RWPE2 (cell line): ENCODE measurements around the gene ZIC3.

ENCODE experiments used
- ATAC-seq: fragments of 200-7000 bp; cut with Tn5 transposase; 3 replicates; pipeline ENCODE4 v1.9.1; 2021; ENCODE audit warnings: low read depth
- DNase-seq: peaks from one replicate; pipeline ENCODE4 v3.0.0-alpha.2; 2020; ENCODE audit warnings: low spot score
- H3K27ac ChIP-seq: fragments of 450-650 bp; 2 replicates; pipeline ENCODE4 v1.5.1; 2017; ENCODE audit warnings: mild to moderate bottlenecking; ENCODE audit not compliant: poor library complexity, severe bottlenecking
- H3K27me3 ChIP-seq: fragments of 250-450 bp; sonication (Bioruptor Pico); 2 replicates; pipeline ENCODE4 v1.5.1; 2021; ENCODE audit warnings: mild to moderate bottlenecking, moderate library complexity; ENCODE audit not compliant: insufficient read depth, poor library complexity, severe bottlenecking
- H3K36me3 ChIP-seq: fragments of 250-450 bp; sonication (Bioruptor Pico); 2 replicates; pipeline ENCODE4 v1.5.1; 2020; ENCODE audit warnings: low read depth, mild to moderate bottlenecking, moderate library complexity
- H3K4me1 ChIP-seq: fragments of 250-450 bp; sonication (Bioruptor Pico); 2 replicates; pipeline ENCODE4 v1.5.1; 2021; ENCODE audit warnings: mild to moderate bottlenecking, moderate library complexity; ENCODE audit not compliant: insufficient read depth, poor library complexity, severe bottlenecking
- H3K4me3 ChIP-seq: fragments of 250-450 bp; sonication (Bioruptor Pico); 2 replicates; pipeline ENCODE4 v1.5.1; 2021; ENCODE audit warnings: mild to moderate bottlenecking, moderate library complexity; ENCODE audit not compliant: severe bottlenecking
- H3K9me3 ChIP-seq: fragments of 250-450 bp; sonication (Bioruptor Pico); 2 replicates; pipeline ENCODE4 v1.5.1; 2021; ENCODE audit warnings: mild to moderate bottlenecking, moderate library complexity; ENCODE audit not compliant: severe bottlenecking
- TF ChIP-seq, protein P1 (sequence below): fragments of 450-650 bp; IDR thresholded peaks from one replicate; pipeline ENCODE4 v1.5.1; 2017; ENCODE audit warnings: mild to moderate bottlenecking, moderate library complexity; ENCODE audit not compliant: poor library complexity, severe bottlenecking

ZIC3 gene

DNA sequence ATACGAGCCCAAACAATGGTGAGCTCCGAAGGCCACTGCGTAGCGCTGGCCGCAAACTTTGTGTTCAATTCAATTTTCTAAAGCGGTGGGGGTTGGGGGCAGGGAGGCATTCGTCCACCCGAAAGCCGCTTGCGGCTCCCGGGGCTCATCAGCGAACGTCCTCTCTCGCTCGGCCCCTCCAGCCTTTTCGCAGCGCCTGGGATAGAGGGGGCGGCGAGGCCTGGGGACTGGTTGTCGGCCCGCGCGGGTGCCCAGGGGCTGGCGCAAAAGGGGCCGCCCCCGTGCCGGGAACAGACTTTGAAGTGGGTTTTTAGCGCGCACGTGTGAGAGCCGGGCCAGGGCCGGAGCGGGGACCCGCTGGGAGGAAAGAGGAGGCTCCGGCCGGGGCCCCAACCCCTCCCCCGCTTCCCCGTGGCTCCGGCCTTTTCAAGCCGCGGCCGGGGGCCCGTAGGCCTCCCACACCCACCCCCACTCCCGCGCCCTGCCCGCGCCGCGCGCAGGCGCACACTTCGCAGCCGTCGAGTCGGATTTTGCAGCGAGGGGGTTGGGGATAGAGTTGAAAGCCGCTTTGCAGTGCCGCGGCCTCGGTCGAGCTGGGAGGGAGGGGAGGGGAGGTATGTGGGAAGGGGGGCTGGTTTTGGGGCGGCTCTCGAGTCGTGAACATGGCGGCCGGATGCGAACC, 8.3 kb downstream of the ZIC3 start:
- Histone ChIP-seq H3K36me3 (no peaks in the 10 kb centered on the region), H3K9me3 (no peaks in the 10 kb centered on the region), H3K4me1 (no peaks in the 10 kb centered on the region), H3K4me3 (no peak overlapping the region), H3K27me3 (peaks cover 46% of the 10 kb centered on the region), H3K27ac (no peak overlapping the region)
- DNase-seq (no peak), ATAC-seq (no peak)
- TF ChIP-seq, protein P1, sequence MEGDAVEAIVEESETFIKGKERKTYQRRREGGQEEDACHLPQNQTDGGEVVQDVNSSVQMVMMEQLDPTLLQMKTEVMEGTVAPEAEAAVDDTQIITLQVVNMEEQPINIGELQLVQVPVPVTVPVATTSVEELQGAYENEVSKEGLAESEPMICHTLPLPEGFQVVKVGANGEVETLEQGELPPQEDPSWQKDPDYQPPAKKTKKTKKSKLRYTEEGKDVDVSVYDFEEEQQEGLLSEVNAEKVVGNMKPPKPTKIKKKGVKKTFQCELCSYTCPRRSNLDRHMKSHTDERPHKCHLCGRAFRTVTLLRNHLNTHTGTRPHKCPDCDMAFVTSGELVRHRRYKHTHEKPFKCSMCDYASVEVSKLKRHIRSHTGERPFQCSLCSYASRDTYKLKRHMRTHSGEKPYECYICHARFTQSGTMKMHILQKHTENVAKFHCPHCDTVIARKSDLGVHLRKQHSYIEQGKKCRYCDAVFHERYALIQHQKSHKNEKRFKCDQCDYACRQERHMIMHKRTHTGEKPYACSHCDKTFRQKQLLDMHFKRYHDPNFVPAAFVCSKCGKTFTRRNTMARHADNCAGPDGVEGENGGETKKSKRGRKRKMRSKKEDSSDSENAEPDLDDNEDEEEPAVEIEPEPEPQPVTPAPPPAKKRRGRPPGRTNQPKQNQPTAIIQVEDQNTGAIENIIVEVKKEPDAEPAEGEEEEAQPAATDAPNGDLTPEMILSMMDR: no peak

DNA sequence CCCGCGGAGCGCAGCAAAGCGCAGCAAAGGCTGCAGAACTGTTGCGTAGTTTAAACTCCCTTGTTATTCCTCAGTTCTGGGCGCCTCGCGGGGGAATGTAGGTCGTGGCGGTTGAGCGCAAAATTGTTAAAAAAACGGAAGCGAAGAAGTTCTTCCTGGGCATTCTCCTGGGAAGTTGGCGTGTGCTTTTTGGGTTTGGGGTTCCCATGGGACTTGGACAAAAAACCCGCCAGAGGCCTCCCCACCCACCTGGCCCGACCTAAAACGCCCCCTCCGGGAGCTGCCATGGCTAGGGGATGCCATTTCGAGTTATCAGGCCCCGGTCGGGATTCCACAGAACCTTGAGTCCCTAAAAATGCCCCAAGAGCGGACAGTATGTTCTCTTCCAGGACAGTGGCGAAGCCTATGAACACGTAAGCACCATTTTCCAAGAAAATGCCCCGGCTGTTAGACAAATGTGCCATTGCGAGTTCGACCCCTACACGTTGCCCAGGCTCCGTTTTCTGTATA, 8.9 kb downstream of the ZIC3 start:
- DNase-seq (no peak), ATAC-seq (no peak)
- H3K4me3 ChIP-seq: no peak overlapping the region
- TF ChIP-seq, protein P1: no peak
- no peaks in the 10 kb centered on the region for H3K36me3 ChIP-seq
- peaks cover 40% of the 10 kb centered on the region for H3K27me3 ChIP-seq
- no peaks in the 10 kb centered on the region for H3K9me3 ChIP-seq
- H3K27ac ChIP-seq: no peak overlapping the region
- no peaks in the 10 kb centered on the region for H3K4me1 ChIP-seq

DNA sequence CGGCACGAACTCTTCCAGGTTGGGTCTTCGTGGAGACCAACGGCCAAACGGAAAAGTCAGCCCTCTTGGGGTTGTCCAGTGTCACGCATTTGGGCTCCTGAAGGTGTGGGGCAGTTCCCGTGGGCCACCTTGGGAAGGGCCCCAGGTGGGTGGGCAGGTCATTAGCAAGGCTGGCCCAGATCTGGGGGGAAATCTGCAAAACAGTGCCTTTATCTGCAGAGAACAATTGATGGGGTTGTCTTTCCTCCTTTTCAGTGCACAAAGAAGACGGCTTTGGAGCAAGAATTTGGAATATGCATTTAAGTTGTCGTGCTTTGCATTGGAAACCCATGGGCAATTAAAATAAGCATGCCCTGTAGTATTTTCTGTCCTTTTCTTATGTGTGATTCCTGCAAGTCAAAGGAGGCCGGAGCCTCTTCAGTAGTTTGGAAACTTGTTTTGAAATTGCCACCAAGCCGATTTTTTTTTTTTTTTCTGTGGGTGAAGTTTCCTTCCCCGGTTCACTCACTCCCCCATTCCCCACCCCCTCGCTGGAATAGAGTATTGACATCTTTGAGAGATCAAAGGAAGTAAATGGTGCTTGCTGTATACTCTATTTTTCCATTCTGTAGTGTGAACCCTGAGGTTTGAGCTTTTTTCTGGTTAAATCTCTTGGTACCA, 9.8 kb downstream of the ZIC3 start:
- Histone ChIP-seq H3K4me1 (no peaks in the 10 kb centered on the region), H3K27me3 (peaks cover 32% of the 10 kb centered on the region), H3K36me3 (no peaks in the 10 kb centered on the region), H3K9me3 (no peaks in the 10 kb centered on the region), H3K27ac (no peak overlapping the region), H3K4me3 (no peak overlapping the region)
- TF ChIP-seq, protein P1: no peak
- no peak for DNase-seq
- ATAC-seq: no peak

DNA sequence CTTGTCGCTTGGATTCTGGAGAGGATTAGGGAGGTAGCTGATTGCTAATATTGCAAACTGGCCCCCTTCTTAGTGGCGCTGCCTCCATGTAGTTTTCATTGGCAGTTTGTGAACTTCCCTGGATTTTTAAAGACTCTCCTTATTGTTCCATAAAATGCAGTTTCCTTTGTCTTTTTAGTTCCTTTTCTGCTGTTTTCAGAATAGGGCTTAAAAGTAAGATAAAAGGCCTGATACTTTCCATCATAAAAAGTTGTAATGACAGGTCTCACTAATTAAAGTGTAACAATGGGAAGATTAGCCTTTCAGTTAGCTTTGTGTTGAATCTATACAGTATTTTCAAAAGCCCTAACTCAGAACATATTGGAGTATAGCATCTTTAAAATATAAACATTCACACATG, 21.2 kb downstream of the ZIC3 start:
- ATAC-seq (no peak), DNase-seq (no peak)
- H3K9me3 ChIP-seq: no peaks in the 10 kb centered on the region
- no peaks in the 10 kb centered on the region for H3K4me1 ChIP-seq
- no peak overlapping the region for H3K4me3 ChIP-seq
- TF ChIP-seq, protein P1: no peak
- no peak overlapping the region for H3K27ac ChIP-seq
- H3K36me3 ChIP-seq: no peaks in the 10 kb centered on the region
- H3K27me3 ChIP-seq: no peaks in the 10 kb centered on the region

DNA sequence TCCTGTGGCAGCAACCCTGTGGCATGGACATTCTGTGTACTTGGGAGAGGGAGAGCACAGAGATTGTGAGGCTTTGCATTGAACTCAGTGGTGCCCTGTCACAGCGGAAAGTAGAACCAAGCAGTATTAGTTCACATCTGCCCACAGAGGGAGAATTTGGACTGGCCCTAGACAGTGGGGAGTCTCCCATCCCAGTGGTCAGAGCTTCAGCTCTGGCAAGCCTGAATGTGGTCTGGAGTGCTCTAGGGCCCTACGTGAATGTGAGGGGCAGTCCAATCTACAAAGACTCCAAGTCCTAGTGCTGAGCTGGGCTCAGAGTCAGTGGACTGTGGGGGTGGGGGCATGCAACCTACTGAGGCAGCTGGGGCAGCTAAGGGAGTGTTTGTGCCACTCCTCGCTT, 34.8 kb downstream of the ZIC3 start:
- Histone ChIP-seq H3K4me3 (no peak overlapping the region), H3K4me1 (no peaks in the 10 kb centered on the region), H3K27me3 (no peaks in the 10 kb centered on the region), H3K36me3 (no peaks in the 10 kb centered on the region), H3K9me3 (no peaks in the 10 kb centered on the region), H3K27ac (no peak overlapping the region)
- ATAC-seq (no peak), DNase-seq (no peak)
- TF ChIP-seq, protein P1: no peak
